DOHH2 (cell line): ENCODE data around the gene GMPS.

ENCODE experiments used
- H3F3A ChIP-seq: fragments of 200-600 bp; sonication (generic), shearing (Covaris generic); 2 replicates; pipeline ENCODE4 v1.6.0; 2016; ENCODE audit warnings: antibody characterized with exemption, mild to moderate bottlenecking; ENCODE audit not compliant: control insufficient read depth, insufficient read depth
- H3K27ac ChIP-seq: fragments of 200-600 bp; sonication (generic); 2 replicates; pipeline ENCODE4 v1.5.1; 2014; ENCODE audit warnings: low read depth, mild to moderate bottlenecking, low read length, moderate library complexity
- H3K27me3 ChIP-seq: fragments of 200-600 bp; sonication (generic); 2 replicates; pipeline ENCODE4 v1.6.1; 2014; ENCODE audit warnings: mild to moderate bottlenecking, low read length, mixed read lengths; ENCODE audit not compliant: control insufficient read depth
- H3K36me3 ChIP-seq: fragments of 200-600 bp; sonication (generic); 2 replicates; pipeline ENCODE4 v1.6.1; 2014; ENCODE audit warnings: mild to moderate bottlenecking, low read length, moderate library complexity, mixed read lengths; ENCODE audit not compliant: control insufficient read depth
- H3K4me1 ChIP-seq: fragments of 200-600 bp; sonication (generic); 2 replicates; pipeline ENCODE4 v1.6.1; 2014; ENCODE audit warnings: mild to moderate bottlenecking, low read length, mixed read lengths; ENCODE audit not compliant: control insufficient read depth
- H3K4me2 ChIP-seq: fragments of 200-600 bp; sonication (generic); 2 replicates; pipeline ENCODE4 v1.6.0; 2014; ENCODE audit warnings: mild to moderate bottlenecking, low read length, moderate library complexity
- H3K4me3 ChIP-seq: fragments of 200-600 bp; sonication (generic); 2 replicates; pipeline ENCODE4 v1.5.1; 2014; ENCODE audit warnings: mild to moderate bottlenecking, low read length, mixed read lengths
- H3K79me2 ChIP-seq: fragments of 200-600 bp; sonication (generic); 2 replicates; pipeline ENCODE4 v1.6.1; 2014; ENCODE audit warnings: mild to moderate bottlenecking, low read length, mixed read lengths; ENCODE audit not compliant: control insufficient read depth
- H3K9me2 ChIP-seq: fragments of 200-600 bp; sonication (generic); replicated peaks from 2 replicates; pipeline ENCODE4 v1.6.1; 2014; ENCODE audit warnings: mild to moderate bottlenecking, low read length, mixed read lengths; ENCODE audit not compliant: control insufficient read depth
- H3K9me3 ChIP-seq: fragments of 200-600 bp; sonication (generic); 2 replicates; pipeline ENCODE4 v1.6.1; 2014; ENCODE audit warnings: antibody characterized with exemption, low read length, mixed read lengths; ENCODE audit not compliant: control insufficient read depth, insufficient read depth
- H4K20me1 ChIP-seq: fragments of 200-600 bp; sonication (generic); 2 replicates; pipeline ENCODE4 v1.6.0; 2014; ENCODE audit warnings: low read depth, mild to moderate bottlenecking, antibody characterized with exemption, low read length, moderate library complexity; ENCODE audit not compliant: control insufficient read depth, insufficient read depth
- CTCF ChIP-seq: fragments of 200-600 bp; sonication (generic); IDR thresholded peaks from one replicate; pipeline ENCODE4 v1.5.1; 2014; ENCODE audit warnings: antibody characterized with exemption, mild to moderate bottlenecking, low read depth, low read length; ENCODE audit not compliant: poor library complexity, severe bottlenecking
- EZH2phosphoT487 ChIP-seq: fragments of 200-600 bp; sonication (generic); IDR thresholded peaks from 2 replicates; pipeline ENCODE4 v1.6.1; 2017; ENCODE audit warnings: borderline replicate concordance, mild to moderate bottlenecking, antibody characterized with exemption, low read length, moderate library complexity, mixed read lengths

The GMPS gene

DNA sequence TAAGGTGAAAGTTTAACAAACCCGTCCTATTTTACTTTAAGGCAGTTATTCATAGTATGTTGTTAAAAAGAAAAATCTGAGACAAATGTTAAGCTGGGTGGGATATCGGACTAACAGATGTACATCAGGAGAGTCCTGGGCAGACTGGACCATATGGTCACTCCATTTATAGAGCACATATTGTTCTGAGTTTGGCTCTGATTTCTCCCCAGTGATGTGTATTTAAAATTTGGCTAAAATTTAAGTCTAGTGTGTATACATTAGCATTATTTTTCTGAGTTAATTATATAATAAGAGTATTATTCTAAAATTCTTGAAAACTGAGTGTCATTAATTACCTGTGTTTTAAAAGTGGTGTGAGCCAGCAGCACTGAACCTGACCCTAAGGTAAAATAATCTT lies 6.1 kb downstream of the GMPS start:
- H3K4me2 ChIP-seq: no peak overlapping the region
- no peaks in the 10 kb centered on the region for H3K9me2 ChIP-seq
- peaks cover 43% of the 10 kb centered on the region for H4K20me1 ChIP-seq
- TF ChIP-seq EZH2phosphoT487: no peak
- no peak for TF ChIP-seq CTCF
- no peaks in the 10 kb centered on the region for H3K9me3 ChIP-seq
- H3K4me1 ChIP-seq: peaks cover 37% of the 10 kb centered on the region
- H3K27ac ChIP-seq: no peak overlapping the region
- H3K36me3 ChIP-seq: peaks cover 29% of the 10 kb centered on the region
- no peaks in the 10 kb centered on the region for H3K27me3 ChIP-seq
- H3K79me2 ChIP-seq: peaks cover 100% of the 10 kb centered on the region
- 0 out of 2 replicates have a peak, but pooled peaks cover 2% of the 10 kb centered on the region for H3F3A ChIP-seq
- H3K4me3 ChIP-seq: no peak overlapping the region

DNA sequence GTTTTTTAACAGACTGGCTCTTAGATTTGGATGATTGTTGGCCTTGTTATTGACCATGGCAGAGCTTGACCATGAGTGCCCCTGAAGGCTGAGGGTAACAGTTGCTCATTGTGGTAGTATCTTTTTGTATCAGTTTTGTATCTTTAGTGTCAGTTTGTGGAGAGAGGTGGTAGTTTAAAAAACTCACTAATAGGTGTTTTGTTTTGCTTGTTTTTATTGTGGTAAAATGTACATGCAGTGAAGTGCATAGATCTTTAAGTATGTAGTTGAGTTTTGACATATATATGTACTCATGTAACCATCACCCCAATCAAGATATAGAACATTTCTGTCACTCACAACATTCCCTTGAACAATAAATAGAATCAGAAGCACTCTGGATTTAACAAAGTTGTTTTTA lies 9.8 kb downstream of the GMPS start:
- H3K4me3 ChIP-seq: no peak overlapping the region
- TF ChIP-seq CTCF (no peak), EZH2phosphoT487 (no peak)
- H3K27ac ChIP-seq: no peak overlapping the region
- H3K36me3 ChIP-seq: peaks cover 16% of the 10 kb centered on the region
- no peaks in the 10 kb centered on the region for H3K27me3 ChIP-seq
- no peaks in the 10 kb centered on the region for H3K9me2 ChIP-seq
- H3K9me3 ChIP-seq: no peaks in the 10 kb centered on the region
- H3K79me2 ChIP-seq: peaks cover 100% of the 10 kb centered on the region
- H3F3A ChIP-seq: 0 out of 2 replicates have a peak, but pooled peaks cover 3% of the 10 kb centered on the region
- H4K20me1 ChIP-seq: peaks cover 37% of the 10 kb centered on the region
- H3K4me2 ChIP-seq: 0 out of 2 replicates have a peak overlapping the region, but pooled peaks have one; percentile 7
- H3K4me1 ChIP-seq: peaks cover 32% of the 10 kb centered on the region

GRCh38 chr3:155884292-155884691 lies 13.8 kb downstream of the GMPS start:
- H3K4me2 ChIP-seq: no peak overlapping the region
- H3K27me3 ChIP-seq: no peaks in the 10 kb centered on the region
- peaks cover 100% of the 10 kb centered on the region for H3K79me2 ChIP-seq
- peaks cover 7% of the 10 kb centered on the region; the same call in 1 of the 2 replicates for H3K36me3 ChIP-seq
- H3K4me1 ChIP-seq: peaks cover 27% of the 10 kb centered on the region
- peaks cover 33% of the 10 kb centered on the region for H4K20me1 ChIP-seq
- no peak overlapping the region for H3K27ac ChIP-seq
- no peaks in the 10 kb centered on the region for H3K9me3 ChIP-seq
- H3K4me3 ChIP-seq: no peak overlapping the region
- TF ChIP-seq CTCF (no peak), EZH2phosphoT487 (no peak)
- 0 out of 2 replicates have a peak, but pooled peaks cover 3% of the 10 kb centered on the region for H3F3A ChIP-seq
- H3K9me2 ChIP-seq: no peaks in the 10 kb centered on the region
